Right ventricle myocardium superior (tissue), 1 donor: Measurements from ENCODE around the gene ATAD3B. TPM values are rescaled to one million over a fixed set of nuclear protein-coding genes. Genes with fewer than 3 reads are reported as not detected.
"Not testable (repeated sequence)": the region's sequence is repeated elsewhere in the genome, so short reads cannot be mapped to it uniquely, and the experiment has no call there.

Experiments used
- ATAC-seq: fragments of 200-7000 bp; cut with Tn5 transposase; one replicate; pipeline ENCODE4 v1.9.1; 2020; ENCODE audit warnings: mild to moderate bottlenecking; ENCODE audit not compliant: poor library complexity
- DNase-seq: peaks from one replicate; pipeline ENCODE4 v3.0.0-alpha.2; 2020
- intact Hi-C: fragments of 100-400 bp; cut with DNase I; formaldehyde crosslinking; loops from one replicate; pipeline ENCODE4 v1.11.2; 2022
- total RNA-seq: library from RNA; stranded (reverse); fragmentation: NEBNext Ultra II Directional; extraction: Animal tissue kit (Norgen Biotek cat#: 25700); gene quantifications from one replicate; pipeline ENCODE4 v1.2.1, GENCODE V29; 2021
- donor health status: DM: no; HTN: yes; CAD: no; lungs with severe emphysema.

ATAD3B gene
- total RNA-seq, 1 donor from 2014 or later, result 7.9 TPM

DNA sequence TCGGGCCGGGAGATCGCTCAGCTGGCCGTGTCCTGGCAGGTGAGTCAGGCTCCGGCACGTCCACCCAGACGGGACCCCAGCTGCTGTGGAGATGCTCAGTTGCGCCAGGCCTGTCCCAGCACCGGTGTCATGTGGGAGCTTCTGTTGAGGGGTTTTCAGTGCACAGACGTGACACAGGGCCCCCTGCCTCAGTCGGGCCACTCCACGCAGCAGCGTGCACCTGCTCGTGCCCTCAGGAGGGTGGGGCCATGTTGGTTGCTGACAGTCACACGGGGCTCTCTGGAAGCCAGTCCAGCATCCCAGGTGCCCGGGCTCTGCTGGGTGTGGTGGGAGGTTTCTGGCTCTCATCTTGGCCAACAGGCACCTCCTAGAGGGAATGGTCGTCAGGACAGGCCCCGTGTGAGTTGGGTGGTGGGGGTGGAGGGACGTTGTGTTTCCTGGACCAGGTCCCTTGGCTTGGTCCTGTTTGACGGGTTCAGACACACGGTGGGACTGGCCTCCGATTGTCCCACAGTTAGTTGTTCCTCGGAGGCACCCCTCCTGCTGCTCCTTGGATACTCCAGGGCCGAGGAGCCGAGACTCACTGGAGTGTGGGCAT lies 19.2 kb downstream of the ATAD3B start:
- intact Hi-C loops, result no loop called here
- DNase-seq (no peak), ATAC-seq (no peak)

DNA sequence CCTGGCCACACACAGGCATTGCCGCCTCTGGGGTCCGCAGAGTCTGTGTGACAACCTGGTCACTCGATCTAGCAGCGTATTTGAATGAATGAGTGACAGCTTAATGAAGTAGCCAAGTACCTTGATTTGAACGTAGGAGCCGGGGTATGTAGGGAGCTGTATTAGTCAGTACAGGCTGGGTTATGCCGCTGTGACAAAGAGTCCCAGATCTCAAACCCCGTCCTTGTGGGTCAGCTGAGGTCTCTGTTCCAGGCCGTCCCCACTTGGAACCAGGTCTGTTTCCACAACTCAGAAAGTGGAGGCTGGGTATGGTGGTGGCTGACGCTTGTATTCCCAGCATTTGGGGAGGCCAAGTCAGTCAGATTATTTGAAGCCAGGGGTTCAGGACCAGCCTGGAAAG lies 20.0 kb downstream of the ATAD3B start:
- intact Hi-C loops, result no loop called here
- ATAC-seq, result no peak
- no peak for DNase-seq

DNA sequence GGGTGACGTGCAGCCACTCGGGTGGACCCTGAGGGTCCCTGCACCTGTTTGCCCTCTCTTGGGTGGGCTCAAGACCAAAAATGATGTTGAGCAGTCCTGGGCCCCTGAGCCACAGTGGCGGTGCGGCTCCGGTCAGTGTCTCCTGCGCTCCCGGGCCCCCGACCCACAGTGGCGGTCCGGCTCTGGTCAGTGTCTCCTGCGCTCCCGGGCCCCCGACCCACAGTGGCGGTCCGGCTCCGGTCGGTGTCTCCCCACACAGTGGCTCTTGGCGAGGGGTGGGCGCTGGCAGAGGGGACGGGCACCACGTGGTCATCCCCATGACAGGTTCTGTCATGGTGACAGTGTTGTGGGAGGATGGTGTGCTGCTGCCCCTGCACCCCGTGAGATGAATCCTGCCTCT lies 22.7 kb downstream of the ATAD3B start:
- intact Hi-C loops, ATAC-seq, DNase-seq: not testable (repeated sequence)

DNA sequence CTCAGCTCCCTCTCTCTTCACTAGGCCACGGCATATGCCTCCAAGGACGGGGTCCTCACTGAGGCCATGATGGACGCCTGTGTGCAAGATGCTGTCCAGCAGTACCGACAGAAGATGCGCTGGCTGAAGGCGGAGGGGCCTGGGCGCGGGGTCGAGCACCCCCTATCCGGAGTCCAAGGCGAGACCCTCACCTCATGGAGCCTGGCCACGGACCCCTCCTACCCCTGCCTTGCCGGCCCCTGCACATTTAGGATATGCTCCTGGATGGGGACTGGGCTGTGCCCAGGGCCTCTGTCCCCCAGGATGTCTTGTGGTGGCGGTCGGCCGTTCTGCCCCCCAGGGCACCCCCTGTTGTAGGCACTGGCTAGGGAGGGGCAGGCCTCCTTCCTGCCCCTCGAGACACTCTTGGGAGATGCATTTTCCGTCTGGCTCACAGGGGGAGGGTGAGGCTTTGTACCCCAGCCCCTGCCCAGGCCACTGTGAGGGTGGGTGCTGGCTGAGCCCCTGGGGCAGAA lies 24.0 kb downstream of the ATAD3B start:
- DNase-seq, intact Hi-C loops: not testable (repeated sequence)
- peak; percentile 29 for ATAC-seq

DNA sequence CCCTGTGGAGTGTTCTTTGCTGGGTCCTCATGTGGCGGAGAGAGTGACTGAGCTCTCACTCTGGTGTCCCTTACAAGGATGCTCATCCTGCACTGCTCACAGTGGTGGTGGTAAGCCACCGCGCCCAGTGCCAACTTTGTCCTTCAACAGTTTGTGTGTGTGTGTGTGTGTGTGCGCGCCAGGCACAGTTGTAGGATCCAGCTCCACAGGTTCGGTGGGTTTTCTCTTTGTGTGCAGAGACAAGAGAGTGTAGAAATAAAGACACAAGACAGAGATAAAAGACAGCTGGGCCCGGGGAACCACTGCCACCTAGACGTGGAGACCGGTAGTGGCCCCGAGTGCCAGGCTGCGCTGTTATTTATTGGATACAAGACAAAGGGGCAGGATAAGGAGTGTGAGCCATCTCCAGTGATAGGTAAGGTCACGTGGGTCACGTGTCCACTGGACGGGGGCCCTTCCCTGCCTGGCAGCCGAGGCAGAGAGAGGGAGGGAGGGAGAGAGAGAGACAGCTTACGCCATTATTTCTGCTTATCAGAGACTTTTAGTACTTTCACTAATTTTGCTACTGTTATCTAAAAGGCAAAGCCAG lies 33.3 kb downstream of the ATAD3B start:
- DNase-seq (peak; percentile 82), ATAC-seq (peak; percentile 33)
- intact Hi-C loops, result loop anchor here (10.0 kb wide), 1 partner anchor 130 kb away; the partner anchor contains the start of gene AURKAIP1

DNA sequence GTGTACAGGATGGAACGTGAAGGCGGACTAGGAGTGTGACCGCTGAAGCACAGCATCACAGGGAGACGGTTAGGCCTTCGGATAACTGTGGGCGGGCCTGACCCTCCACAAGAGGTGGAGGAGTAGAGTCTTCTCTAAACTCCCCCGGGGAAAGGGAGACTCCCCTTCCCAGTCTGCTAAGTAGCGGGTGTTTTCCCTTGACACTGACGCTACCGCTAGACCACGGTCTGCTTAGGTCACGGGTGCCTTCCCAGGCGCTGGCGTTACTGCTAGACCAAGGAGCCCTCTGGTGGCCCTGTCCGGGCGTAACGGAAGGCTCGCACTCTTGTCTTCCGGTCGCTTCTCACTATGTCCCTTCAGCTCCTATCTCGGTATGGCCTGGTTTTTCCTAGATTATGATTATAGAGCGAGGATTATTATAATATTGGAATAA lies 33.8 kb downstream of the ATAD3B start:
- peak; percentile 73 for DNase-seq
- intact Hi-C loops, result loop anchor here (10.0 kb wide), 1 partner anchor 131 kb away; the partner anchor contains the start of gene AURKAIP1

DNA sequence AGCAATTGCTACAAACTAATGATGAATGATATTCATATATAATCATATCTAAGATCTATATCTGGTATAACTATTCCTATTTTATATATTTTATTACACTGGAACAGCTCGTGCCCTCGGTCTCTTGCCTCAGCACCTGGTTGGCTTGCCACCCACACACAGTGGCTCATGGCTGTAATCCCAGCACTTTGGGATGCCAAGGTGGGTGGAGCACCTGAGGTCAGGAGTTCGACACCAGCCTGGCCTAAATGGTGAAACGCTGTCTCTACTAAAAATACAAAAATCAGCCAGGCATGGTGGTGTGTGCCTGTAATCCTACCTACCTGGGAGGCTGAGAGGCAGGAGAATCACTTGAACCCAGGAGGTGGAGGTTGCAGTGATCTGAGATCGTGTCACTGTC lies 34.2 kb downstream of the ATAD3B start:
- ATAC-seq, DNase-seq: not testable (repeated sequence)
- intact Hi-C loops, result loop anchor here (10.0 kb wide), 1 partner anchor 131 kb away; the partner anchor contains the start of gene AURKAIP1

More for the DNA sequence above, 33.8 kb downstream of the ATAD3B start:
- peak; percentile 74 for ATAC-seq

DNA sequence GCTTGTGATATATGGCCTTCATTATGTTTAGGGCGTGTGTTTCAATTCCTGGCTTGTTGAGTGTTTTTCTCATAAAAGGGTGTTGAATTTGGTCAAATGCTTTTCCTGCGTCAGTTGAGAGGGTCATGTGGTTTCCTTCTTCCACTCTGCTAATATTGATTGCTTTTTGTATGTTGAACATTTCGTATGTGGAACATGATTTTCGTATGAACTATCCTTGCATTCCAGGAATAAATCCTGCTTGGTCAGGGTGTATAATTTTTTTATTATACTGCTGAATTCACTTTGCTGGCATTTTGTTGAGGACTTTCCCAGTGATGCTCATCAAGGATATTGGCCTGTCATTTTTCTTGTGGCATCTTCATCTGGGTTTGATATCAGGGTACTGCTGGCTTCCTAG lies 35.7 kb downstream of the ATAD3B start:
- ATAC-seq (no peak), DNase-seq (no peak)
- intact Hi-C loops, result loop anchor here (10.0 kb wide), 1 partner anchor 133 kb away; the partner anchor contains the start of gene AURKAIP1

DNA sequence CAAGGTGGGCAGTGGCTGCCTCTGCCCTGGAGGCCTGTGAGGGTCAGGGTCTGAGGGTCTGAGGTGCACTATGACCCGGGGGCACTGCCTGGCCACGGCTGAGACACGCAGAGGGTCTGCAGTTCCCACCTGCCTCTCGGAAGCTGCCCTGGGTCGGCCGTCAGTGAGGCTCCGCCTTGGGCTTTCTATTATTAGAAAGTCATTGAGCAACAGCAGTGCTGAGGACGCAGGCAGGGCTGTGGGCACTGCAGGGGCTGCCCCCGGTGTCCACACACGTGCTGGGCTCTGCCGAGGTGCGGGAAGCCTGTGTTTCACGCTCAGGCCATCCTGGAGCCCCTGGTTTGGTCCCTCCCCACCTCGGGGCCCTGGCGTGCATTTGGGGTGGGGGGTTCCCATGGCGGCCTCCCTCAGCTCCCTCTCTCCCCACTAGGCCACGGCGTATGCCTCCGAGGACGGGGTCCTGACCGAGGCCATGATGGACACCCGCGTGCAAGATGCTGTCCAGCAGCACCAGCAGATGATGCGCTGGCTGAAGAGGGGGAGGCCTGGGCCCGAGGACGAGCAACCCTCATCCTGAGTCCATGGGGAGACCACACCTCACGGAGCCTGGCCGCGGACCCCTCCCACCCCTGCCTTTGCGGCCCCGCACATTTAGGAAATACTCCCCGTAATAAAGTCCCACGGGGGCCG lies 37.4 kb downstream of the ATAD3B start:
- not testable (repeated sequence) for DNase-seq
- intact Hi-C loops, result loop anchor here (10.0 kb wide), 1 partner anchor 134 kb away; the partner anchor contains the start of gene AURKAIP1
- peak; percentile 42 for ATAC-seq

DNA sequence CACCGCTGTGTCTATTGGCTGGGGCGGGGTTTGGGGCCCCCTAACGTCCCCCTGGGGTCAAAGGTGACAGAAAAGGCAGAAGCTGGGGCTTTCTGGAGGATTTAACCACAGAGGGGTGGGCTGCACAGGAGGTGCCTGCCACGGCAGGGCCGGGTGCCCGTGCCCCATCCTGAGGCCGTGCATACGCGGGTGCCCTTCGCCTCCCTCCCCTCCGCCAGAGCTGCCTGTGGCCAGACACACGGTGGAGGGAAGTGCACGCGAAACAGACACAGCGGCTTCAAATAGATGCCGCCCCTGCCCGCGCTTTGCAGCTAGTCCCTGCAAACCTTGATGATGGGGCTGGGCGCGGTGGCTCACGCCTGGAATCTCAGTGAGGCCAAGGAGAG lies 37.9 kb downstream of the ATAD3B start:
- not testable (repeated sequence) for ATAC-seq, DNase-seq
- intact Hi-C loops, result loop anchor here (10.0 kb wide), 1 partner anchor 135 kb away; the partner anchor contains the start of gene AURKAIP1

DNA sequence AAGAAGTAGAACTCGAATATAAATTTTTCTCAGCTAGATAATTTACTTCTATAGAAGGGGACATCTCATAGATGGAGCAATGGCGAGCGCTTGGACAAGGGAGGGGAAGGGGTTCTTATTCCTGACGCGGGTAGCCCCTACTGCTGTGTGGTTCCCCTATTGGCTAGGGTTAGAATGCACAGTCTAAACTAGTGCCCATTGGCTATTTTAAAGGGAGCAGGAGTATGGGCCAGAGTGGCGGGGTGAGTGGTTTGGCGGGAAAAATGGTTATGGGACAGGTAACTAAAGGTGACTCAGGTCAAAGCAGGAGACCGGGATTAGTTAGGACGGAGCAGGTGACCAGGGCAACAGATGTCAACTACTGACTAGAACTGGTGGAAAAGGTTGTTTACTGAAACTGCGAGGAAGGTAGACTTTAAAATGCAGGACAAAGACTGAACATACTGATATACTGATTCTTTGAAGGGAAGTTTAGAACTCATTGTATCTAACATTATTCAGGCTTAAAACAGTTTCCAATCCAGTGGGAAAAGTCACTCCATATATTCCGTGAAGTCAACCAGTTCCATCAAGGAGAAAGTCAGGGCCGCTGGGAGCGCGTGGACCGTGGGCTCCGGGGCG lies 39.5 kb downstream of the ATAD3B start:
- ATAC-seq, result no peak
- no peak for DNase-seq
- intact Hi-C loops, result no loop called here

DNA sequence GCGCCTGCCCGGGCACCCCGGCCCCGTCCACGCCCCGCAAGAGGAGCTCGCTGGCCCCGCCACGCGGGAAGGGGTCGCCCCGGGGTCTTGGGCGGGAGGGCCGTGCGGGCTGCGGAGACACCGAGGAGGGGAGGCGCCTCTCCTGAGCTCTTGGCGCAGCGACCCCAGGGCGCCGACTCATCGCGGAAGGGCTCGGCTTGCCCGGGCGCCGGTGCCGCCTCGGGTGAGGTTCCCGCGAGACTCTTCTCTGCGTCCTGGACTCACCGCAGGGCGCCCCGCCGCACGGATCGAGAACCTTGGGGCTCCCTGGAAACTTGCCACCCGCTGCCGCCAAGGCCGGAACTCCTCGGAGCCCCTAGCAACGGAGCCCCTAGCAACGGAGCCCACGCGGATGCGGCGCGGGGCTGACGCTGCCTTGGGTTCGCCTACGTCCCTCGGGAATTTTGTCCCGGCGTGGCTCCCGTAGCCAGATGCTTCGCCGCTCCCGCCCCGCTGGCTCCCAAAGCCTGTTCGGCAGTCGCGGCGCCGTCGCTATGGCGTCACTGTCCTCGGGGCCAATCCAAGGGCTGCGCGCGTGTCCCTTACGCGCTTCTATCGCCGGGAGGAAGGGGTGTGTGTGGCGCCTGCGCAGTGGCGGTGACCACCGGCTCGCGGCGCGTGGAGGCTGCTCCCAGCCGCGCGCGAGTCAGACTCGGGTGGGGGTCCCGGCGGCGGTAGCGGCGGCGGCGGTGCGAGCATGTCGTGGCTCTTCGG lies 40.1 kb downstream of the ATAD3B start, which contains the start of gene ATAD3A:
Gene ATAD3A (plus strand): TSS at position 630 of the 753 bp plus-strand sequence. CDS start 107 bp downstream, at position 737.
- peak; percentile 98 for ATAC-seq
- intact Hi-C loops, result no loop called here
- peak; percentile 100 for DNase-seq

DNA sequence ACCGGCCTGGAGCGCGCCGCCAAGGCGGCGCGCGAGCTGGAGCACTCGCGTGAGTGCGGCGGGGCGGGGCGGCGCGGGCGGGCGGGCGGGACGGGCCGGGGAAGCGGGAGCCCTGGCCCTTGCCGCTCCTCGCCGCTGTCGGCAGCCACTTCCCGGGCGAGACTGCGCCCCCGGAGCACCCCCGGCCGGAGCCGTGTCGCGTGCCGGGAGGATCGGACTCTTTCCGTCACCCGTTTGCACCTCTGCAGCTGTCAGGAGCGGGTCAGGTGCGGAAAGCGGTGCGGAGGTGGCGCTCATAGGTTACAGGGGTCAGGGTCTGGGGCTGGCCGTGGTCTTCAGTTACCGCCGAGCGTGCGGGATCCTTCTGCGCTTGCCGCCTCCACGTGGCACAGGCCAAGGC lies 40.9 kb downstream of the ATAD3B start:
- ATAC-seq, DNase-seq, intact Hi-C loops: not testable (repeated sequence)

DNA sequence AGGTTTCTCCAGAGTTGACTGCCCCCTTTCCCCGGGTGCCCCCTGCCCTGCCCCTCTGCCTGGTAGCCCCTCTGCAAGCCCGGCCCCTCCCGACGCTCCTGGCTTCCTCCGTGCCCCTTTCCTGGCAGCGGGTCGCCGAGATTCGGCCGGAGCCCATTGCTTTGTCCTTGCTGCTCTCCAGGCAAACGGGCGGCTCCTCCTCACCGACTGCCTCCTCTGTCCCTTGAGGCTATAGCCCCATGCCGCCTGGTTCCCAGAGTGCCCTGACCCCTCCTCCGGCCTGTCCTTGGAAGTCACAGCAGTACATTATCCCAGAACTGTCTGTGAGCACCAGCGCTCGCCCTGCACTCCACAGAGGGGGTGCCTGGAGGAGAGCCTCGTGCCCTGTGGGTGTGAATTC lies 42.1 kb downstream of the ATAD3B start:
- DNase-seq, ATAC-seq: not testable (repeated sequence)

DNA sequence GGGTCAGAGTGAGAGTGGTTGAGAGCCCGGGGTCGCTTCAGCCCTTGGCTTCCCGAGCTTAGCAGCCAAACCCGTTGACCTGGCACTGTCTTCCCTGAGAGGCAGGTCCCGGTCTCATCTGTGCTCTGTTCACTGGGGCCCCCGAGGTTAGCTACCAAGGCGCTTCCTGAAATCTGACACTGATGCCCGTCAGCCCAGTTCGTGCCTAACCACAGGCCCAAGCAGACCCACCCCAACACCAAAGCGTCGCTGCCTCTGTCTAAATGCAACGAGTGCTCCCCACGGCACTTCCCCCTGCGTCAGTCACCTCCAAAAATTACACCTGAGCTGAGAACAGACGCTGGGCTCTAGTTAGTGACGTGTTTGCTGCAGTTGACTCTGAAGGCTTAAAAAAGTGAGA lies 42.8 kb downstream of the ATAD3B start:
- DNase-seq, ATAC-seq, intact Hi-C loops: not testable (repeated sequence)

More for the DNA sequence above, 42.1 kb downstream of the ATAD3B start:
- intact Hi-C loops, result not testable (repeated sequence)

DNA sequence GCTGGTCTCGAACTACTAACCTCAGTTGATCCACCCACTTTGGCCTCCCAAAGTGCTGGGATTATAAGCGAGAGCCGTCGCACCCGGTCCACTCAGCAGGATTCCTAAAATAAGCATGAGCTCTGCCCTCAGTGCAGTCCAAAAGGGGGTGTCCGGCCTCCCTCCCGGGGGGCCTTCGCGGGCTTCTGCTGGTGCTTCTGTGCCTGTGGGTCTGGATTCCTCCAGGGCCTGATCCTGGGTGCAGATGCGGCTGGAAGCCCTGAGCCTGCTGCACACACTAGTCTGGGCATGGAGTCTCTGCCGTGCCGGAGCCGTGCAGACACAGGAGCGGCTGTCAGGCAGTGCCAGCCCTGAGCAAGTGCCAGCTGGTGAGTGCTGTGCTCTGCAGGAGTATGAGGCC lies 45.4 kb downstream of the ATAD3B start:
- ATAC-seq, intact Hi-C loops, DNase-seq: not testable (repeated sequence)

DNA sequence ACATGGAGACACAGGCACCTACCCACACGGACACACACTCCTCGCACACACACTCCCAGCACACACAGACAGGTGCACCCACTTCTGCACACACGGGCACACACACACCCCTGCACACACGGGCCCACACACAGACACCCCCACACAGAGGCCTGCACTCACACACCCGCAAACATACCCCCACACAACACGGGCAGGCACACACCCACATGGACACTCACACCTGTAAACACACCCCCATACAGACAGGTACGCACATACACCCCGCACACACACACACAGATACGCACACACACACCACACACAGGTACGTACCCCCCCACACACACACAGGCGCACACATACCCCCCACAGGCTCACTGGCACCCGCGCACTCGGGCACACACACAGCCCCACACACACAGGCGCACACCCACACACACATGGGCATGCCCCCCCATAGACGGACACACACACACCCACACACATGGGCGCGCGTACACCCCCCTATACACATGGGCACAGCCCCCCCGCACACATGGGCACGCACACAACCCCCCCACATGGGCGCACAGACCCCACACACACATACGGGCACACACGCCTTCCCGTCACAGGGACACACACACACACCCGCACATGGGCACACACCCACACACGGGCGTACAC lies 46.5 kb downstream of the ATAD3B start:
- ATAC-seq, result no peak
- intact Hi-C loops, result no loop called here

More for the DNA sequence above, 46.5 kb downstream of the ATAD3B start:
- DNase-seq, result no peak
